Body of pancreas (tissue), 4 donors: ENCODE data around the gene AMBRA1.

Experiments used
- CTCF ChIP-seq, 7 experiments: fragments of 450-650 bp in 4 of 7; fragments of 200-600 bp in 3 of 7; sonication (generic) in 3 of 7; IDR thresholded peaks; one replicate each; pipeline ENCODE4 v1.5.1; 2016 to 2019; ENCODE audit warnings: antibody characterized with exemption in 7 of 7
- POLR2A ChIP-seq, 3 donors: fragments of 450-650 bp; IDR thresholded peaks; one replicate each; pipeline ENCODE4 v1.6.1; 2016; ENCODE audit warnings: antibody characterized with exemption in 3 of 3, mild to moderate bottlenecking in 2 of 3

DNA sequence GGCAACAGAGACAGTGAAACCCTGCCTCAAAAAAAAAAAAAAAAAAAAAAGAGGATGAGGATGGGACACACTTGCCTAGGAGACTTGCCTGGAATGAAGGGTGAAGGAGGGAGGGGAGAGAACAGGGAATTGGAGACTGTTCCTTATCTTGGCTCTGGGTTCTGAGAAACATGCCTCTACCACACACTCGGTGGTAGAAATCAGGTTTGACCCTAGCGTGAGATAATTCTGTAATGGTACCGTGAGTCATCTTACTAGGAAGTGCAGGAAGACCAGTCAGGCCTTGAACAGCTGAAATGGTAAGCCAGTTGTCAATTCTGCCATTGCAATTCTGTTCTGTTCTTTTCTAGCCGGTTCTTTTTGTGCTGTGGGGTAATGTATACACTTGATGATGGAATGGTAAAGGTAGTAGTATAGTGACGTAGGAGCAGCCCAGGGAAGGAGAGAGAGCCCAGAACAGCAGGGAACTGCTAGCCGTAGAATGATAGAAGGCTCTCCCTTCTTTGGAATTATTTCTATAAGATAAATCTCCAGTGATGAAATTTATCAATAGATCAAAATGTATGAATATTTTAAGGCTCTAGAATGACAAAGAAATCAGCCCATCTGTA, 3.9 kb upstream of the AMBRA1 start:
- TF ChIP-seq POLR2A (IDR thresholded peaks at IDR 0.05) (no peak), CTCF (IDR thresholded peaks at IDR 0.05) (no peak)
